Stimulated activated CD4-positive, alpha-beta T cell treated with anti-CD3 and anti-CD28 coated beads, Interleukin-15, amount 100 ng/mL, for 48 hours (primary cell): Measurements from ENCODE around the gene URB2.
"Not testable (repeated sequence)": the region's sequence is repeated elsewhere in the genome, so short reads cannot be mapped to it uniquely, and the experiment has no call there.

ENCODE experiments used
- DNase-seq, 2 donors: peaks; one replicate each; pipeline ENCODE4 v3.0.0-alpha.2; 2020; ENCODE audit warnings: low read depth in 2 of 2

URB2 gene

DNA sequence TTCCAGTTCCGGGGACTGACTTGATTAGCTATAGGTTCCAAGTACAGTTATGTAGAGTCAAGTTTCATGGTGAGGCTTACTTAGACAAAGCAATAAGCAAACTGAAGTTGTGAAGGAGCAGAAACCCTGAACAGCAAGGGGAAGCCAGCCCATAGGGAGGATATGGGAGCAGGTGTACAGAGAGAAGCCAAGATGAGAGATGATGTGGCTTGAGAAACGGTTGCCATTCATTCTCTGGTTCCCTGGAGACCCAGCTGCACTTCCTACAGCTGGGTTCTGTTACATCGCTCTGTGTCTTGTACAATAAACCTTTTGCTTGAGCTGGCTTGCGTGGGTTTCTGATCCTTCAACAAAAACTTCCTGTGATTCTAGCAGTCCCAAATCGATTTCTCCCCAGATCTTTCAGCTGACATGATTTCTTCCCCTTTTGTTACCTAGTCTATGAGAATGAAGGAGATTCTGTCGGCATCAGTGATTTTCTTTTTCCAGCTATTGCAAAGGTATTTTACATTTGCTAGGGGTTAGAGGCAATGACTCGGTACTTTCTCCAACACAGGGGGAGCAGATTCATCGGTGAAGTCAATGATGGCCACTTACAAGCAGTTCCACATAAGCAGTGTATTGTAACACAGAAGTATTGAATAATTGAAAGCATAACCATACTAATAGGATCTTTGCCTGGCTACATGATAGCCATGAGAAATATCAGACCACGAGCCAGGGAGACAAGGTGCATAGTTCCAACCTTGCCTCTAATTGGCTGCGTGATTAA lies 67.3 kb downstream of the URB2 start:
- no peak for DNase-seq

DNA sequence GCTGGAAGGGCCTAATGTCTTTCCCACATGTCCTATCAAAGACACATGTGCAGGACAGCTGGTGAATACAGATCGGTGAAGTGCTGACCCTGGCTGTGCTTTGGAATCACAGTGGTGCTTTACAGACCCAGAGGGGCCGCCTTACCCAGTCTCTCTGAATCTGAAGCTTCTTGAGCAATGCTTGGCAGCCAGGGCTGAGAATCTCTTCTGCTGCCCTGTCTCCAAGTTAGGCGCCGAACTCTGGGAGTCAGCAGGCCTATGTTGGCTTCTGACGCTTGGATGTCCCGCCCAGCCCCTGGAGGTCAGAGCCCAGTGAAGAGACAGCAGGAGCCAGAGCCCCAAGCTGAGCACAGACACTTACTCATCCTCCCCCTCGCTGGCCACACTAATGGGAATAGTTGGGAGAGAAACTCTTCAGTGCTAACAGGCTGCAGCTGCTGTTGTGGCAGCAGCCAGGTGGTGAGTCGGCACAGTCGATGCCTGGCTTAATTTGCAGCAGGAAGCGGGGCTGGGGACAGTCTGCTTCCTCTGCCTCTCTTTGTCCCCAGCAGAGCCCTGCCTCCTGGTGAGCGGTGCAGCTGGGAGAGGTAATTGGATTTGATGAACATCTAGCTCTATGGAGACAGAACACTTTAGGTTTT lies 68.1 kb downstream of the URB2 start:
- DNase-seq, result no peak

DNA sequence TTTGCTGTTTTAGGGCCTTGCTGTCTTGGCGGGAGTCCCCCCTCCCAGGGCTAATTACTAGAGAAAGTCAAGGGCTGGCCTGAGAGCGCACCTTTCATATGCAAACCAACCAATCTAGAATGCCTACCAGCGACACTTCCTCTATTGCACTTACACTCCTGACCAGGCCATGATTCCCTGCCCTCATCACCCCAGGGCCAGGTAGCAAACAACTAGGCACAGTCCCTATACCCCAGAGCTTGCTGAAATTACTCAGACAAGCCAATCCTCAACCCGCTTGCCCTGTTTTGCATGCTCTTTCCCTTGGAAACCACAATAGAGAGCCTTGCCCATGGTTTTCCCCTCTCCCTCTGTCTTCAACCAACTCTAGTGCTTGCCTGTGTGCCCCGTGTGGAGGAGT lies 70.3 kb downstream of the URB2 start:
- DNase-seq, result no peak

DNA sequence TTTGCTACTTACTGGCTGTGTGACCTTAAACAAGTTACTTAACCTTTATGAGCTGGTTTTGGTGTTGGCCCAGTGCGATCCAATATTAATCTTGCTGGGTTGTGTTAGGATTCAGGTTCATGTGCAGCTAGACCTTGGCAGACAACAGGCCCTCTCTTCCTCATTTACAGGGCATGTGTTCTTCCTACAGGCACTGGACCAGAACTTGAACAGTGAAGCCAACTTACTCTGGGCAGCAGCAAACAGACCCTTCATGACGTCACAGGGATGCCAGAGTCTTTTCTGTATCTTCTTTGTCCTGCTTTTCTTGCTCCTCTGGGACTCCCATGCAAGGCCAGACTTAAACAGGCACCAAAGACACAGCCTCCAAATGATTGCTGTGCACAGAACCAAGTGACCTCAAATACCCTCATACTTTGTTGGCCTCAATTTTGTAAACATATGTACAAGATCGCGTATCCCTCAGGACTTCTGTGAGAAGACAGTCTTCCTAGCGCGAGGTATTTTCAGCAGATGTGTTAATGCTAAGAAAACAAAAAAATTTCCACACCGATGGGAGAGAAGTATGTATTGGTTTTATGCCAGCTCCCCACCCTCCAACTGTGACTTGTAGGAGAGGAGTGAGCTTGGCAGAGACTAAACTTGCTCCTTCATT lies 73.7 kb downstream of the URB2 start:
- DNase-seq, result no peak

DNA sequence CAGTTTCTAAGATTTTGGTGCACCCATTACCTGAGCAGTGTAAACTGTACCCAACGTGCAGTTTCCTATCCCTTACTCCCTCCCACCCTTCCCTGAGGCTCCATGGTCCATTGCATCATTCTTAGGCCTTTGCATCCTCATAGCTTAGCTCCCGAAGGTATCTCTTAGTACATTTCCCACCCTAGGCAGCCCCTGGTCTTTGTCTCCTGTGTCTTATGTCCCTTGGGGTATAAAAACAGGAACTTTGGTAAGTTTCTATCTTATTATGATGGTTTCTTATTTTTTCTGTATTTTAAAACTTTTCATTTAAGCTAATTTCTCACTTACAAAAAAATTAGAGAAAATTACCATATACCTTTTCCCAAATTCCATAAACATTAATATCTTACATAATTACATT lies 78.1 kb downstream of the URB2 start:
- DNase-seq, result no peak

DNA sequence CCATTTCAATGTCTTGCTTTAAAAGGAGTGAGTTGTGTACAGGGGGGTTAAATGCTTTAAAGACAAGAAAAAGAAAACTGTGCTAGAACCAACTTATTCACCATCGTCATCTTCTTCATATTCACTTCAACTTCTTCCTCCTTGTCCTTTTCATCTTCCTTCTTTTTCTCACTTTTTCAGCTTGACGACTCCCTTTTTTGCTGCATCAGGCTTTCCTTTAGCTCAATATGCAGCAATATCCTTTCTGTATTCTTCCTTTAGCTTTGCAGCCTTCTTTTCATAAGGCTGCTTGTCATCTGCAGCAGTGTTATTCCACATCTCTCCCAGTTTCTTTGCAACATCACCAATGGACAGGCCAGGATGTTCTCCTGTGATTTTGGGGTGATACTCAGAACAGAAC lies 79.1 kb downstream of the URB2 start:
- not testable (repeated sequence) for DNase-seq

DNA sequence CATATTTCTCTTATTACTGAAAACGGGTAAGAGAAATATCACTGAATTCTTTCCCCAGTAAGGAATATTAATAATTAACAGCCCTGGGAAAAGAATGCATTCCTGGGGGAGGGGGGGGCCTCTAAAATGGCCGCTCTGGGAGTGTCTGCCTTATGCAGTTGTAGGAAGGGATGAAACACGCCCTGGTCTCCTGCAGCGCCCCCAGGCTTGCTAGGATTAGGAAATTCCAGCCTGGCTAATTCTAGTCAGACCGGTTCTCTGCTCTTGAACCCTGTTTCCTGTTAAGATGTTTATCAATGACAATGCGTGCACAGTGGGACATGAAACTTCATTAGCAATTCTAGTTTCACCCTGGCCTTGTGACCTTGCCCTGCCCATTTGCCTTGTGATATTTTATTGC lies 81.1 kb downstream of the URB2 start:
- not testable (repeated sequence) for DNase-seq

DNA sequence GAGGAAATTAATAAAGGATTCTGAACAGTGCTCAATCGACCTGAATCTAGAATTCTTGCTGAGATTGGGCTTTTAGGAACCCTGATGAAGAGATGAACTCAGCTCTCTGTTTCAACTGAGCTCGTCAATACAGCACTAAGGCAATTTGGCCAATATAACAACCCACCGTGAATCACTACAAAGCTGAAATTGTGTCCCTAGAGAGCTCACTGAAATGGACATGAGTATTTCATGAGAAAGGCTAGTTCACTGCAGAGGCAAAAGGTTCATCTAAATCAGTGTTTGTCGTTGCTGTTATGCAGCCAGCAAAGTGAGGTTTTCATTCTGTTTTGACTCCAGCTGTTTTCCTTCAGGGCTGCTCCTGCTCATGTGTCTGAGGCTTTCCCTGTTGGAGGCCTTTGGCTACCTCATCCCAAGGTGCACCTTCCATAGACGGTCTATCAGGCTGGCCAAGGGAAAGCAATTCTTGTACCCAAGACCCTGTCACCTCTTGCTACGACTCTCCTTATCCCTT lies 83.5 kb downstream of the URB2 start:
- no peak for DNase-seq
